K562 (cell line): ENCODE measurements around the gene ZNF488. TPM values are rescaled to one million over a fixed set of nuclear protein-coding genes. Genes with fewer than 3 reads are reported as not detected.

Source experiments
- CBFB ChIP-seq: sonication (generic); formaldehyde crosslinking; IDR thresholded peaks from 2 replicates; pipeline ENCODE4 v1.4.0; 2020; ENCODE audit warnings: mild to moderate bottlenecking, missing genetic modification reagents
- FOXJ2 ChIP-seq: fragments of 200-800 bp; sonication (Bioruptor generic); IDR thresholded peaks from 2 replicates; pipeline ENCODE4 v1.6.1; 2016; ENCODE audit warnings: missing genetic modification characterization, missing compliant biosample characterization
- KDM5B ChIP-seq: fragments of 200-600 bp; sonication (generic); IDR thresholded peaks from 2 replicates; pipeline ENCODE4 v1.6.1; 2012; ENCODE audit warnings: low read depth, mild to moderate bottlenecking, moderate library complexity, low read length, control low read depth, inconsistent platforms; ENCODE audit not compliant: insufficient replicate concordance
- MYBL2 ChIP-seq, 2 experiments: fragments of 450-650 bp in 1 of 2; sonication (generic) in 1 of 2; formaldehyde crosslinking in 1 of 2; IDR thresholded peaks; 2 replicates each; pipeline versions ENCODE4 v1.6.1 to v1.8.1; 2017 to 2022; ENCODE audit warnings: borderline replicate concordance in 1 of 2, inconsistent platforms in 1 of 2, low read depth in 1 of 2, mild to moderate bottlenecking in 1 of 2, missing genetic modification reagents in 1 of 2, moderate library complexity in 1 of 2
- RCOR1 ChIP-seq, 2 experiments: IDR thresholded peaks; 2 replicates each; pipeline ENCODE4 v1.6.1; 2012; ENCODE audit warnings: low read depth in 2 of 2, low read length in 2 of 2, borderline replicate concordance in 1 of 2, improper control_type of control experiment in 1 of 2
- TARDBP ChIP-seq: fragments of 450-650 bp; IDR thresholded peaks from 2 replicates; pipeline ENCODE4 v1.6.1; 2016
- ZNF551 ChIP-seq: fragments of 250-450 bp; sonication (Bioruptor Pico); IDR thresholded peaks from 2 replicates; pipeline ENCODE4 v1.5.0; 2021; ENCODE audit warnings: mild to moderate bottlenecking, moderate library complexity
- polyA plus RNA-seq, 8 experiments: library from polyadenylated mRNA; depleted of rRNA in 4 of 8; stranded (reverse) in 5 of 8; unstranded in 3 of 8; fragments of >200 nt; fragmentation: Nextera tagmentation in 2 of 8; fragmentation: Illumina TruSeq in 1 of 8; extraction: Ambion mirVana in 2 of 8; extraction: Trizol in 1 of 8; gene quantifications; 2 replicates each; pipeline versions ENCODE4 v1.2.1 to v1.2.3, GENCODE V29; 2011 to 2014; ENCODE audit warnings: inconsistent platforms in 1 of 8, missing spikeins in 1 of 8
- total RNA-seq, 7 experiments: library from RNA; depleted of rRNA in 6 of 7; stranded (reverse); fragments of >200 nt in 6 of 7; fragmentation: Illumina TruSeq in 2 of 7; extraction: Trizol in 2 of 7; gene quantifications; 2 replicates each; pipeline versions ENCODE4 v1.2.1 to v1.2.3, GENCODE V29; 2011 to 2021; ENCODE audit warnings: low replicate concordance in 1 of 7
- TF ChIP-seq, protein P1 (sequence below): sonication (generic); formaldehyde crosslinking; IDR thresholded peaks from 2 replicates; pipeline ENCODE4 v1.5.0; 2020; ENCODE audit warnings: missing genetic modification reagents
- TF ChIP-seq, protein P2 (sequence below): fragments of 450-650 bp; IDR thresholded peaks from 2 replicates; pipeline ENCODE4 v1.6.1; 2016; ENCODE audit warnings: low read depth
- TF ChIP-seq, protein P3 (sequence below), 2 experiments: fragments of 150-350 bp in 1 of 2; IDR thresholded peaks; 2 replicates each; pipeline ENCODE4 v1.6.1; 2012 to 2016; ENCODE audit warnings: low read depth in 2 of 2, low read length in 2 of 2, mild to moderate bottlenecking in 1 of 2, moderate library complexity in 1 of 2
- TF ChIP-seq, protein P4 (sequence below), 2 experiments: fragments of 450-650 bp in 1 of 2; sonication (generic) in 1 of 2; formaldehyde crosslinking; conservative IDR thresholded peaks; 2 replicates each; pipeline versions ENCODE4 v1.4.0 to v1.8.1; 2020 to 2022; ENCODE audit warnings: mild to moderate bottlenecking in 1 of 2, missing genetic modification reagents in 1 of 2

The ZNF488 gene
- total and polyA plus RNA-seq, 9 of the 15 experiments (the other 6 are each of a cell fraction or from before 2014, with no cell fraction given), result 0.03 to 0.09 (median 0.05) TPM; not detected in 3

- TF ChIP-seq, protein P1, sequence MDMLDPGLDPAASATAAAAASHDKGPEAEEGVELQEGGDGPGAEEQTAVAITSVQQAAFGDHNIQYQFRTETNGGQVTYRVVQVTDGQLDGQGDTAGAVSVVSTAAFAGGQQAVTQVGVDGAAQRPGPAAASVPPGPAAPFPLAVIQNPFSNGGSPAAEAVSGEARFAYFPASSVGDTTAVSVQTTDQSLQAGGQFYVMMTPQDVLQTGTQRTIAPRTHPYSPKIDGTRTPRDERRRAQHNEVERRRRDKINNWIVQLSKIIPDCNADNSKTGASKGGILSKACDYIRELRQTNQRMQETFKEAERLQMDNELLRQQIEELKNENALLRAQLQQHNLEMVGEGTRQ (CRISPR knock-in tag), result peak; percentile 88
- TF ChIP-seq, protein P2, sequence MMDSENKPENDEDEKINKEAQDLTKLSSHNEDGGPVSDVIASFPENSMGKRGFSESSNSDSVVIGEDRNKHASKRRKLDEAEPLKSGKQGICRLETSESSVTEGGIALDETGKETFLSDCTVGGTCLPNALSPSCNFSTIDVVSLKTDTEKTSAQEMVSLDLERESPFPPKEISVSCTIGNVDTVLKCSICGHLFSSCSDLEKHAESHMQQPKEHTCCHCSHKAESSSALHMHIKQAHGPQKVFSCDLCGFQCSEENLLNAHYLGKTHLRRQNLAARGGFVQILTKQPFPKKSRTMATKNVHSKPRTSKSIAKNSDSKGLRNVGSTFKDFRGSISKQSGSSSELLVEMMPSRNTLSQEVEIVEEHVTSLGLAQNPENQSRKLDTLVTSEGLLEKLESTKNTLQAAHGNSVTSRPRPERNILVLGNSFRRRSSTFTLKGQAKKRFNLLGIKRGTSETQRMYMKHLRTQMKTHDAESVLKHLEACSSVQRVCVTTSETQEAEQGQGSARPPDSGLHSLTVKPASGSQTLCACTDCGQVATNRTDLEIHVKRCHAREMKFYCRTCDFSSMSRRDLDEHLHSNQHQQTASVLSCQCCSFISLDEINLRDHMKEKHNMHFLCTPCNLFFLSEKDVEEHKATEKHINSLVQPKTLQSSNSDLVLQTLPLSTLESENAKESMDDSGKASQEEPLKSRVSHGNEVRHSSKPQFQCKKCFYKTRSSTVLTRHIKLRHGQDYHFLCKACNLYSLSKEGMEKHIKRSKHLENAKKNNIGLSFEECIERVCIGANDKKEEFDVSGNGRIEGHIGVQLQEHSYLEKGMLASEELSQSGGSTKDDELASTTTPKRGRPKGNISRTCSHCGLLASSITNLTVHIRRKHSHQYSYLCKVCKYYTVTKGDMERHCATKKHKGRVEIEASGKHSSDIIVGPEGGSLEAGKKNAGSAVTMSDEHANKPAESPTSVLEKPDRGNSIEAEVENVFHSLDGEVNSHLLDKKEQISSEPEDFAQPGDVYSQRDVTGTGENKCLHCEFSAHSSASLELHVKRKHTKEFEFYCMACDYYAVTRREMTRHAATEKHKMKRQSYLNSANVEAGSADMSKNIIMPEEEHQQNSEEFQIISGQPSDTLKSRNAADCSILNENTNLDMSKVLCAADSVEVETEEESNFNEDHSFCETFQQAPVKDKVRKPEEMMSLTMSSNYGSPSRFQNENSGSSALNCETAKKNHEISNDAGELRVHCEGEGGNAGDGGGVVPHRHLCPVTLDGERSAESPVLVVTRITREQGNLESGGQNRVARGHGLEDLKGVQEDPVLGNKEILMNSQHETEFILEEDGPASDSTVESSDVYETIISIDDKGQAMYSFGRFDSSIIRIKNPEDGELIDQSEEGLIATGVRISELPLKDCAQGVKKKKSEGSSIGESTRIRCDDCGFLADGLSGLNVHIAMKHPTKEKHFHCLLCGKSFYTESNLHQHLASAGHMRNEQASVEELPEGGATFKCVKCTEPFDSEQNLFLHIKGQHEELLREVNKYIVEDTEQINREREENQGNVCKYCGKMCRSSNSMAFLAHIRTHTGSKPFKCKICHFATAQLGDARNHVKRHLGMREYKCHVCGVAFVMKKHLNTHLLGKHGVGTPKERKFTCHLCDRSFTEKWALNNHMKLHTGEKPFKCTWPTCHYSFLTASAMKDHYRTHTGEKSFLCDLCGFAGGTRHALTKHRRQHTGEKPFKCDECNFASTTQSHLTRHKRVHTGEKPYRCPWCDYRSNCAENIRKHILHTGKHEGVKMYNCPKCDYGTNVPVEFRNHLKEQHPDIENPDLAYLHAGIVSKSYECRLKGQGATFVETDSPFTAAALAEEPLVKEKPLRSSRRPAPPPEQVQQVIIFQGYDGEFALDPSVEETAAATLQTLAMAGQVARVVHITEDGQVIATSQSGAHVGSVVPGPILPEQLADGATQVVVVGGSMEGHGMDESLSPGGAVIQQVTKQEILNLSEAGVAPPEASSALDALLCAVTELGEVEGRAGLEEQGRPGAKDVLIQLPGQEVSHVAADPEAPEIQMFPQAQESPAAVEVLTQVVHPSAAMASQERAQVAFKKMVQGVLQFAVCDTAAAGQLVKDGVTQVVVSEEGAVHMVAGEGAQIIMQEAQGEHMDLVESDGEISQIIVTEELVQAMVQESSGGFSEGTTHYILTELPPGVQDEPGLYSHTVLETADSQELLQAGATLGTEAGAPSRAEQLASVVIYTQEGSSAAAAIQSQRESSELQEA, result no peak
- TF ChIP-seq, protein P3, sequence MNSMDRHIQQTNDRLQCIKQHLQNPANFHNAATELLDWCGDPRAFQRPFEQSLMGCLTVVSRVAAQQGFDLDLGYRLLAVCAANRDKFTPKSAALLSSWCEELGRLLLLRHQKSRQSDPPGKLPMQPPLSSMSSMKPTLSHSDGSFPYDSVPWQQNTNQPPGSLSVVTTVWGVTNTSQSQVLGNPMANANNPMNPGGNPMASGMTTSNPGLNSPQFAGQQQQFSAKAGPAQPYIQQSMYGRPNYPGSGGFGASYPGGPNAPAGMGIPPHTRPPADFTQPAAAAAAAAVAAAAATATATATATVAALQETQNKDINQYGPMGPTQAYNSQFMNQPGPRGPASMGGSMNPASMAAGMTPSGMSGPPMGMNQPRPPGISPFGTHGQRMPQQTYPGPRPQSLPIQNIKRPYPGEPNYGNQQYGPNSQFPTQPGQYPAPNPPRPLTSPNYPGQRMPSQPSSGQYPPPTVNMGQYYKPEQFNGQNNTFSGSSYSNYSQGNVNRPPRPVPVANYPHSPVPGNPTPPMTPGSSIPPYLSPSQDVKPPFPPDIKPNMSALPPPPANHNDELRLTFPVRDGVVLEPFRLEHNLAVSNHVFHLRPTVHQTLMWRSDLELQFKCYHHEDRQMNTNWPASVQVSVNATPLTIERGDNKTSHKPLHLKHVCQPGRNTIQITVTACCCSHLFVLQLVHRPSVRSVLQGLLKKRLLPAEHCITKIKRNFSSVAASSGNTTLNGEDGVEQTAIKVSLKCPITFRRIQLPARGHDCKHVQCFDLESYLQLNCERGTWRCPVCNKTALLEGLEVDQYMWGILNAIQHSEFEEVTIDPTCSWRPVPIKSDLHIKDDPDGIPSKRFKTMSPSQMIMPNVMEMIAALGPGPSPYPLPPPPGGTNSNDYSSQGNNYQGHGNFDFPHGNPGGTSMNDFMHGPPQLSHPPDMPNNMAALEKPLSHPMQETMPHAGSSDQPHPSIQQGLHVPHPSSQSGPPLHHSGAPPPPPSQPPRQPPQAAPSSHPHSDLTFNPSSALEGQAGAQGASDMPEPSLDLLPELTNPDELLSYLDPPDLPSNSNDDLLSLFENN (IDR thresholded peaks at IDR 0.05; ENCODE audit: low read depth in 2 of 2, low read length in 2 of 2), result peak in 1 of 2 experiments; percentile 73; a peak in 2 of 4 replicates
- 0 out of 2 replicates have a peak, but pooled peaks have one; percentile 58 for TF ChIP-seq CBFB (CRISPR knock-in tag)
- TF ChIP-seq KDM5B, result no peak
- TF ChIP-seq TARDBP, result no peak
- no peak for TF ChIP-seq ZNF551
- TF ChIP-seq, protein P4, sequence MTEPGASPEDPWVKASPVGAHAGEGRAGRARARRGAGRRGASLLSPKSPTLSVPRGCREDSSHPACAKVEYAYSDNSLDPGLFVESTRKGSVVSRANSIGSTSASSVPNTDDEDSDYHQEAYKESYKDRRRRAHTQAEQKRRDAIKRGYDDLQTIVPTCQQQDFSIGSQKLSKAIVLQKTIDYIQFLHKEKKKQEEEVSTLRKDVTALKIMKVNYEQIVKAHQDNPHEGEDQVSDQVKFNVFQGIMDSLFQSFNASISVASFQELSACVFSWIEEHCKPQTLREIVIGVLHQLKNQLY (CRISPR knock-in tag; conservative IDR thresholded peaks at IDR 0.05), result no peak
- no peak for TF ChIP-seq MYBL2 (IDR thresholded peaks at IDR 0.05; ENCODE audit: low read depth)
- no peak for TF ChIP-seq MYBL2 (CRISPR knock-in tag; IDR thresholded peaks at IDR 0.05; ENCODE audit: borderline replicate concordance)
- peak in 1 of 2 experiments; percentile 79; a peak in 2 of 4 replicates for TF ChIP-seq RCOR1 (IDR thresholded peaks at IDR 0.05; ENCODE audit: borderline replicate concordance in 1 of 2, low read depth in 2 of 2, low read length in 2 of 2)
- TF ChIP-seq FOXJ2, result 0 out of 2 replicates have a peak, but pooled peaks have one; percentile 24
These were observed 57.2 kb downstream of the ZNF488 start (continued) for GRCh38 chr10:47326927-47327330.
